Activated naive CD8-positive, alpha-beta T cell treated with anti-CD3 and anti-CD28 coated beads, Interleukin-2, amount 50 U/mL, for 24 hours (primary cell): ENCODE data around the gene PLIN3.
A peak's percentile ranks its signal among the peaks of the same experiment; 100 is the strongest.
"Not testable (repeated sequence)": the region's sequence is repeated elsewhere in the genome, so short reads cannot be mapped to it uniquely, and the experiment has no call there.

ENCODE experiments used
- ATAC-seq: fragments of 150-1000 bp; cut with Tn5 transposase; one replicate; pipeline ENCODE4 v1.10.0; 2021
- DNase-seq: peaks from one replicate; pipeline ENCODE4 v3.0.0; 2021
- H3K27ac Mint-ChIP-seq: one replicate; pipeline ENCODE4 v1.8.0; 2021; ENCODE audit warnings: mild to moderate bottlenecking, mixed read lengths
- H3K27me3 Mint-ChIP-seq: one replicate; pipeline ENCODE4 v1.8.0; 2021; ENCODE audit warnings: mixed read lengths
- H3K36me3 Mint-ChIP-seq: one replicate; pipeline ENCODE4 v1.8.0; 2021; ENCODE audit warnings: low read depth, mixed read lengths
- H3K4me1 Mint-ChIP-seq: one replicate; pipeline ENCODE4 v1.8.0; 2021; ENCODE audit warnings: mixed read lengths
- H3K4me3 Mint-ChIP-seq: one replicate; pipeline ENCODE4 v1.8.0; 2021; ENCODE audit warnings: mild to moderate bottlenecking, moderate library complexity, mixed read lengths
- H3K9me3 Mint-ChIP-seq: one replicate; pipeline ENCODE4 v1.8.0; 2021; ENCODE audit warnings: mixed read lengths

The PLIN3 gene

GRCh38 chr19:4906963-4907362 is 39.5 kb upstream of the PLIN3 start:
- H3K9me3 Mint-ChIP-seq: no peaks in the 10 kb centered on the region
- DNase-seq (no peak), ATAC-seq (no peak)
- no peak overlapping the region for H3K4me3 Mint-ChIP-seq
- peaks cover 16% of the 10 kb centered on the region for H3K36me3 Mint-ChIP-seq
- peaks cover 23% of the 10 kb centered on the region for H3K4me1 Mint-ChIP-seq
- no peaks in the 10 kb centered on the region for H3K27me3 Mint-ChIP-seq
- no peak overlapping the region for H3K27ac Mint-ChIP-seq

GRCh38 chr19:4904481-4904880 is 37.0 kb upstream of the PLIN3 start:
- H3K27me3 Mint-ChIP-seq: no peaks in the 10 kb centered on the region
- H3K27ac Mint-ChIP-seq: no peak overlapping the region
- no peaks in the 10 kb centered on the region for H3K9me3 Mint-ChIP-seq

GRCh38 chr19:4902796-4903195 is 35.3 kb upstream of the PLIN3 start, which contains the start of gene ARRDC5:
TSS of gene ARRDC5 (minus strand) at chr19:4902896. CDS start at chr19:4902825, 71 bp downstream.
- H3K27ac Mint-ChIP-seq: no peak within 1 kb of the TSS
- no peaks in the 10 kb centered on the region for H3K27me3 Mint-ChIP-seq
- ATAC-seq: no peak
- H3K4me3 Mint-ChIP-seq: no peak within 1 kb of the TSS
- no peak for DNase-seq
- no peaks in the 10 kb centered on the region for H3K36me3 Mint-ChIP-seq
- no peaks in the 10 kb centered on the region for H3K4me1 Mint-ChIP-seq
- no peaks in the 10 kb centered on the region for H3K9me3 Mint-ChIP-seq

More at GRCh38 chr19:4904481-4904880, 37.0 kb upstream of the PLIN3 start:
- DNase-seq (no peak), ATAC-seq (no peak)
- no peaks in the 10 kb centered on the region for H3K36me3 Mint-ChIP-seq
- H3K4me3 Mint-ChIP-seq: no peak overlapping the region
- peaks cover 9% of the 10 kb centered on the region for H3K4me1 Mint-ChIP-seq

GRCh38 chr19:4900879-4901278 is 33.4 kb upstream of the PLIN3 start:
- H3K27ac Mint-ChIP-seq, ATAC-seq, H3K9me3 Mint-ChIP-seq, H3K4me1 Mint-ChIP-seq, DNase-seq, H3K27me3 Mint-ChIP-seq, H3K36me3 Mint-ChIP-seq, H3K4me3 Mint-ChIP-seq: not testable (repeated sequence)

GRCh38 chr19:4897146-4897545 is 29.7 kb upstream of the PLIN3 start:
- Mint-ChIP-seq H3K36me3 (no peaks in the 10 kb centered on the region), H3K4me1 (peaks cover 3% of the 10 kb centered on the region), H3K4me3 (no peak overlapping the region), H3K27me3 (no peaks in the 10 kb centered on the region), H3K9me3 (no peaks in the 10 kb centered on the region), H3K27ac (no peak overlapping the region)
- ATAC-seq (no peak), DNase-seq (no peak)

- Mint-ChIP-seq H3K4me1 (peaks cover 3% of the 10 kb centered on the region), H3K4me3 (no peak overlapping the region), H3K36me3 (peaks cover under 1% of the 10 kb centered on the region), H3K27ac (no peak overlapping the region), H3K27me3 (no peaks in the 10 kb centered on the region), H3K9me3 (no peaks in the 10 kb centered on the region)
- DNase-seq (no peak), ATAC-seq (no peak)
Observed at GRCh38 chr19:4896372-4896771, 28.9 kb upstream of the PLIN3 start.

- H3K27me3 Mint-ChIP-seq, H3K27ac Mint-ChIP-seq, H3K36me3 Mint-ChIP-seq, H3K4me1 Mint-ChIP-seq, H3K9me3 Mint-ChIP-seq, DNase-seq, H3K4me3 Mint-ChIP-seq, ATAC-seq: not testable (repeated sequence)
Observed at GRCh38 chr19:4892962-4893361, 25.5 kb upstream of the PLIN3 start.

- Mint-ChIP-seq H3K27ac (no peak overlapping the region), H3K4me3 (no peak overlapping the region), H3K36me3 (peaks cover 2% of the 10 kb centered on the region), H3K27me3 (no peaks in the 10 kb centered on the region), H3K4me1 (no peaks in the 10 kb centered on the region), H3K9me3 (no peaks in the 10 kb centered on the region)
- DNase-seq (no peak), ATAC-seq (no peak)
Observed at GRCh38 chr19:4891066-4891465, 23.6 kb upstream of the PLIN3 start.

GRCh38 chr19:4889034-4889815 is 21.8 kb upstream of the PLIN3 start:
- DNase-seq (no peak), ATAC-seq (no peak)
- H3K4me3 Mint-ChIP-seq: no peak overlapping the region
- no peak overlapping the region for H3K27ac Mint-ChIP-seq
- no peaks in the 10 kb centered on the region for H3K9me3 Mint-ChIP-seq
- H3K36me3 Mint-ChIP-seq: peaks cover 2% of the 10 kb centered on the region
- H3K4me1 Mint-ChIP-seq: no peaks in the 10 kb centered on the region
- no peaks in the 10 kb centered on the region for H3K27me3 Mint-ChIP-seq

- not testable (repeated sequence) for H3K4me3 Mint-ChIP-seq, H3K27ac Mint-ChIP-seq, DNase-seq, H3K9me3 Mint-ChIP-seq, H3K27me3 Mint-ChIP-seq, H3K36me3 Mint-ChIP-seq, ATAC-seq, H3K4me1 Mint-ChIP-seq
Observed at GRCh38 chr19:4887803-4888202, 20.3 kb upstream of the PLIN3 start.

GRCh38 chr19:4884993-4885392 is 17.5 kb upstream of the PLIN3 start:
- not testable (repeated sequence) for H3K9me3 Mint-ChIP-seq, H3K4me1 Mint-ChIP-seq, H3K4me3 Mint-ChIP-seq, H3K27ac Mint-ChIP-seq, H3K36me3 Mint-ChIP-seq, DNase-seq, H3K27me3 Mint-ChIP-seq, ATAC-seq

- not testable (repeated sequence) for DNase-seq, H3K27me3 Mint-ChIP-seq, H3K36me3 Mint-ChIP-seq, H3K9me3 Mint-ChIP-seq, H3K4me1 Mint-ChIP-seq, H3K4me3 Mint-ChIP-seq, H3K27ac Mint-ChIP-seq, ATAC-seq
Observed at GRCh38 chr19:4882874-4883273, 15.4 kb upstream of the PLIN3 start.

GRCh38 chr19:4879041-4879440 is 11.6 kb upstream of the PLIN3 start:
- no peak for DNase-seq
- Mint-ChIP-seq H3K27ac (peak overlapping the region; percentile 42), H3K4me1 (peaks cover 9% of the 10 kb centered on the region), H3K27me3 (no peaks in the 10 kb centered on the region), H3K36me3 (no peaks in the 10 kb centered on the region), H3K9me3 (no peaks in the 10 kb centered on the region), H3K4me3 (peak overlapping the region; percentile 24)
- no peak for ATAC-seq

- ATAC-seq (peak; percentile 49), DNase-seq (peak; percentile 24)
- Mint-ChIP-seq H3K27me3 (no peaks in the 10 kb centered on the region), H3K36me3 (no peaks in the 10 kb centered on the region), H3K4me1 (peaks cover 9% of the 10 kb centered on the region), H3K27ac (peak overlapping the region; percentile 42), H3K9me3 (no peaks in the 10 kb centered on the region), H3K4me3 (peak overlapping the region; percentile 24)
Observed at GRCh38 chr19:4878491-4878968, 11.1 kb upstream of the PLIN3 start.

- H3K36me3 Mint-ChIP-seq: no peaks in the 10 kb centered on the region
- H3K4me1 Mint-ChIP-seq: peaks cover 9% of the 10 kb centered on the region
- no peaks in the 10 kb centered on the region for H3K27me3 Mint-ChIP-seq
- no peak overlapping the region for H3K27ac Mint-ChIP-seq
- DNase-seq (peak; percentile 13), ATAC-seq (no peak)
- no peaks in the 10 kb centered on the region for H3K9me3 Mint-ChIP-seq
- no peak overlapping the region for H3K4me3 Mint-ChIP-seq
Observed at GRCh38 chr19:4877753-4878490, 10.5 kb upstream of the PLIN3 start.
